PC-3 (cell line): Measurements from ENCODE around the gene RBM15. TPM values are rescaled to one million over a fixed set of nuclear protein-coding genes. Genes with fewer than 3 reads are reported as not detected.

Source experiments
- ATAC-seq: fragments of 200-7000 bp; cut with Tn5 transposase; 2 replicates; pipeline ENCODE4 v1.9.1; 2020; ENCODE audit warnings: mild to moderate bottlenecking, moderate library complexity
- BruUV-seq: library from RNA; stranded (reverse); fragments of 400-500 nt; replicated peaks from 2 replicates; lab custom pipeline; 2021; lab: Mats Ljungman, UMichigan
- CTCF ChIA-PET: fragments of 300-600 bp; sonication (Branson Sonifier 250); formaldehyde crosslinking; loops from one replicate; lab custom pipeline; 2022; ENCODE audit warnings: antibody characterized with exemption; lab: Charles Lee
- POLR2A ChIA-PET: fragments of 300-600 bp; sonication (Branson Sonifier 250); formaldehyde crosslinking; loops from one replicate; lab custom pipeline; 2022; ENCODE audit warnings: antibody characterized with exemption; ENCODE audit not compliant: unreplicated experiment; lab: Charles Lee
- DNase-seq: peaks from one replicate; pipeline ENCODE4 v3.0.0-alpha.2; 2015
- H2AFZ ChIP-seq: fragments of 300-600 bp; sonication (generic); 2 replicates; pipeline ENCODE4 v1.6.0; 2016; ENCODE audit warnings: antibody characterized with exemption, low read length
- H3F3A ChIP-seq: fragments of 300-600 bp; sonication (generic); one replicate; pipeline ENCODE4 v1.6.0; 2017; ENCODE audit warnings: antibody characterized with exemption, low read length, control low read depth, mild to moderate bottlenecking; ENCODE audit not compliant: unreplicated experiment
- H3K27ac ChIP-seq: fragments of 300-600 bp; sonication (generic); 2 replicates; pipeline ENCODE4 v1.5.1; 2016; ENCODE audit warnings: mild to moderate bottlenecking, low read length
- H3K27me3 ChIP-seq: fragments of 300-600 bp; sonication (generic); 2 replicates; pipeline ENCODE4 v1.6.1; 2016; ENCODE audit warnings: low read length, mixed read lengths
- H3K36me3 ChIP-seq: fragments of 300-600 bp; sonication (generic); 2 replicates; pipeline ENCODE4 v1.6.1; 2016; ENCODE audit warnings: low read depth, mixed run types, low read length, mixed read lengths
- H3K4me1 ChIP-seq: fragments of 300-600 bp; sonication (generic); 2 replicates; pipeline ENCODE4 v1.5.1; 2016; ENCODE audit warnings: low read length; ENCODE audit not compliant: insufficient read depth
- H3K4me2 ChIP-seq: fragments of 300-600 bp; sonication (generic); 2 replicates; pipeline ENCODE4 v1.6.0; 2016; ENCODE audit warnings: low read length
- H3K4me3 ChIP-seq: fragments of 300-600 bp; sonication (generic); 2 replicates; pipeline ENCODE4 v1.5.1; 2016; ENCODE audit warnings: mild to moderate bottlenecking, low read length, mixed read lengths
- H3K79me2 ChIP-seq: fragments of 300-600 bp; sonication (generic); 2 replicates; pipeline ENCODE4 v1.6.1; 2017; ENCODE audit warnings: low read length, mixed read lengths
- H3K9ac ChIP-seq: fragments of 300-600 bp; sonication (generic); 2 replicates; pipeline ENCODE4 v1.6.0; 2016; ENCODE audit warnings: mild to moderate bottlenecking, low read length
- H3K9me2 ChIP-seq: fragments of 300-600 bp; sonication (generic); replicated peaks from 2 replicates; pipeline ENCODE4 v1.6.1; 2016; ENCODE audit warnings: mixed run types, low read length, mixed read lengths
- H3K9me3 ChIP-seq: fragments of 300-600 bp; sonication (generic); 2 replicates; pipeline ENCODE4 v1.6.1; 2016; ENCODE audit warnings: low read length, mixed read lengths
- H4K20me1 ChIP-seq: fragments of 300-600 bp; sonication (generic); 2 replicates; pipeline ENCODE4 v1.6.1; 2016; ENCODE audit warnings: low read length, mixed read lengths
- EZH2 ChIP-seq: fragments of 300-600 bp; sonication (generic); IDR thresholded peaks from one replicate; pipeline ENCODE4 v1.6.1; 2017; ENCODE audit warnings: antibody characterized with exemption, mild to moderate bottlenecking, low read length; ENCODE audit not compliant: unreplicated experiment
- EZH2phosphoT487 ChIP-seq: fragments of 300-600 bp; sonication (generic); IDR thresholded peaks from 2 replicates; pipeline ENCODE4 v1.6.1; 2018; ENCODE audit warnings: mild to moderate bottlenecking, antibody characterized with exemption, low read length, borderline replicate concordance
- intact Hi-C: fragments of 100-400 bp; cut with micrococcal nuclease; formaldehyde crosslinking; loops from 2 replicates; pipeline ENCODE4 v1.9.0; 2023
- total RNA-seq: library from RNA; depleted of rRNA; stranded (reverse); fragments of >200 nt; gene quantifications from 2 replicates; pipeline ENCODE4 v1.2.3, GENCODE V29; 2014
- TF ChIP-seq, protein P1 (sequence below): fragments of 300-600 bp; sonication (generic); conservative IDR thresholded peaks from 2 replicates; pipeline ENCODE4 v1.5.1; 2017; ENCODE audit warnings: antibody characterized with exemption, low read depth, mild to moderate bottlenecking, low read length

RBM15 gene
- total RNA-seq, 1 experiment from 2014 or later = 41.3 TPM

DNA sequence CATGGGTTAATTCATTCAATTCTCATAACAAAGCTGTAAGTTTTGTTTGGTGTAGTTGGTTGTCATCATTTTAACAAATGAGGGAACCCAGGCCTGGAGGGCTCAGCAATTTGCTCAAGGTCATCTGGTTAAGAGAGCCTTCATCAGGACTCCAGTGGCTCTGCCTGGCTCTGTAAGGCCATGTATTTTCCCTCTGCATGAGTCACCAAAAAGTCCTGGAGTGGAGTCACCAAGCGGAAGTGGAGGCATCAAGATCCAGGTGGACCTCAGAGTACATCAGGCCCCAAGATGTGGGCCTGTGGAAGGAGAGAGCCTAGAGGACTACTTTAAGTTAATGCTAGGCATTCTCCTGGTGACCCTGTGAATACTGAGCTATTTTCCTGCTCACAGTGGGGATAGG, 30.0 kb upstream of the RBM15 start:
- BruUV-seq = no TSS peak
- H3K4me2 ChIP-seq = no peak overlapping the region

DNA sequence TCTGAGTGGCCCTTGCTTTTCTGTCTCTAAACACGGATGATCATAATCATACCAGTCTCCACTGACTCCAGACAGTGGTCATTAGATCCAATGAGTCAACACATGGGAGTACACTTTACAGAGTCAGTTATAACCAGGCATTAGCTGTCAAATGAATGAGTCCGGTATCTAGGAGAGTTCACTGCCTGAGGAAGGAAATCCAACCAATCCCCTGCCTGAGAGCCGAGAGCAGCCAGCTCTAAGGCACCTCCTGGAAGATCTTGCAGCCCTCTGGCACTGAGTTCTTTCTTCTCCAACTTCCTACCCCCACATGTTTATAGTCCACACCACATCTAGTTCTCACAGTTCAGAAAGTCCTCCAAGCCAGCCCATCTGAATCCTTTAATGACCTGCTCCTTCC, 29.4 kb upstream of the RBM15 start:
- no peaks in the 10 kb centered on the region for H4K20me1 ChIP-seq
- intact Hi-C loops = loop anchor here (5.0 kb wide), 1 partner anchor 153 kb away; no protein-coding TSS in a partner anchor
- no peaks in the 10 kb centered on the region for H3K36me3 ChIP-seq
- H3K4me1 ChIP-seq = no peaks in the 10 kb centered on the region
- no peak for TF ChIP-seq EZH2
- TF ChIP-seq, protein P1, sequence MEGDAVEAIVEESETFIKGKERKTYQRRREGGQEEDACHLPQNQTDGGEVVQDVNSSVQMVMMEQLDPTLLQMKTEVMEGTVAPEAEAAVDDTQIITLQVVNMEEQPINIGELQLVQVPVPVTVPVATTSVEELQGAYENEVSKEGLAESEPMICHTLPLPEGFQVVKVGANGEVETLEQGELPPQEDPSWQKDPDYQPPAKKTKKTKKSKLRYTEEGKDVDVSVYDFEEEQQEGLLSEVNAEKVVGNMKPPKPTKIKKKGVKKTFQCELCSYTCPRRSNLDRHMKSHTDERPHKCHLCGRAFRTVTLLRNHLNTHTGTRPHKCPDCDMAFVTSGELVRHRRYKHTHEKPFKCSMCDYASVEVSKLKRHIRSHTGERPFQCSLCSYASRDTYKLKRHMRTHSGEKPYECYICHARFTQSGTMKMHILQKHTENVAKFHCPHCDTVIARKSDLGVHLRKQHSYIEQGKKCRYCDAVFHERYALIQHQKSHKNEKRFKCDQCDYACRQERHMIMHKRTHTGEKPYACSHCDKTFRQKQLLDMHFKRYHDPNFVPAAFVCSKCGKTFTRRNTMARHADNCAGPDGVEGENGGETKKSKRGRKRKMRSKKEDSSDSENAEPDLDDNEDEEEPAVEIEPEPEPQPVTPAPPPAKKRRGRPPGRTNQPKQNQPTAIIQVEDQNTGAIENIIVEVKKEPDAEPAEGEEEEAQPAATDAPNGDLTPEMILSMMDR = no peak
- no peak for TF ChIP-seq EZH2phosphoT487
- CTCF ChIA-PET = no interaction called here
- no peaks in the 10 kb centered on the region for H3K27me3 ChIP-seq
- DNase-seq (peak; percentile 29), ATAC-seq (no peak)
- no peaks in the 10 kb centered on the region for H3K9me2 ChIP-seq
- H3K9me3 ChIP-seq = no peaks in the 10 kb centered on the region
- POLR2A ChIA-PET = no interaction called here
- H3K4me2 ChIP-seq = no peak overlapping the region
- no peaks in the 10 kb centered on the region for H3F3A ChIP-seq
- H3K79me2 ChIP-seq = no peaks in the 10 kb centered on the region
- no TSS peak for BruUV-seq
- H3K9ac ChIP-seq = no peak overlapping the region
- no peak overlapping the region for H3K27ac ChIP-seq
- H3K4me3 ChIP-seq = no peak overlapping the region
- no peak overlapping the region for H2AFZ ChIP-seq

More for the DNA sequence above, 30.0 kb upstream of the RBM15 start:
- CTCF ChIA-PET = no interaction called here
- Histone ChIP-seq H3K36me3 (no peaks in the 10 kb centered on the region), H3K4me3 (no peak overlapping the region), H3K9me3 (no peaks in the 10 kb centered on the region), H3K27me3 (no peaks in the 10 kb centered on the region; the same call in 1 of the 2 replicates), H3K9ac (no peak overlapping the region), H3K27ac (no peak overlapping the region), H4K20me1 (no peaks in the 10 kb centered on the region), H3K9me2 (no peaks in the 10 kb centered on the region), H3K79me2 (no peaks in the 10 kb centered on the region), H3F3A (no peaks in the 10 kb centered on the region), H3K4me1 (no peaks in the 10 kb centered on the region), H2AFZ (no peak overlapping the region)
- TF ChIP-seq EZH2phosphoT487 = no peak
- TF ChIP-seq EZH2 = no peak
- TF ChIP-seq, protein P1 = no peak
- intact Hi-C loops = no loop called here
- POLR2A ChIA-PET = no interaction called here
- DNase-seq (peak; percentile 26), ATAC-seq (no peak)

DNA sequence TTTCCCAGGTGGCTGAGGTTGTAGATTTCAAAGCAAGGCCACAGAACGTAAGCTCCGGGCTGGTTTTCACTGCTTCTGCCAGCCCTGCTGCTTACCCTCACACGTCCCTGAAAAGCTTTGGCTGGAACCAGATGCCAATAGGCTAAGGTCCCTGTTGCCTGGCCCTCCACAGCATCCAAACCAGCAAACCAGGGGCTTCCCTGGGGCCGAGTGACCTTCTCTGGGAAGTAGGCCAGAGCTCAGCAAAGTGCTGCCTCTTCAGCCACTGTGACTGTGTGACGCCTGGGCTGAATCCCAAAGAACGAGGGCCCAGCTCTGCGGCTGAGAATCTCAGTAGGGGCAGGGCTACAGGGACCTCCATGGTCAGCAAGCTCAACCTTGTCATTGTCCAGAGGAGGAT, 28.9 kb upstream of the RBM15 start:
- no peak overlapping the region for H3K4me2 ChIP-seq
- no peaks in the 10 kb centered on the region for H3K4me1 ChIP-seq
- TF ChIP-seq EZH2phosphoT487 (no peak), EZH2 (no peak)
- TF ChIP-seq, protein P1 = no peak
- no peaks in the 10 kb centered on the region for H3K36me3 ChIP-seq
- no peak overlapping the region for H3K9ac ChIP-seq
- no peaks in the 10 kb centered on the region for H3K9me2 ChIP-seq
- no peaks in the 10 kb centered on the region for H4K20me1 ChIP-seq
- intact Hi-C loops = loop anchor here (5.0 kb wide), 1 partner anchor 152 kb away; no protein-coding TSS in a partner anchor
- no peaks in the 10 kb centered on the region for H3K27me3 ChIP-seq
- ATAC-seq (no peak), DNase-seq (no peak)
- ChIA-PET POLR2A (no interaction called here), CTCF (no interaction called here)
- no peak overlapping the region for H2AFZ ChIP-seq
- BruUV-seq = no TSS peak
- no peaks in the 10 kb centered on the region for H3F3A ChIP-seq
- H3K9me3 ChIP-seq = no peaks in the 10 kb centered on the region
- no peak overlapping the region for H3K4me3 ChIP-seq
- no peaks in the 10 kb centered on the region for H3K79me2 ChIP-seq
- no peak overlapping the region for H3K27ac ChIP-seq
